ENCODE measurements around the gene SPATS2L. TPM values are rescaled to one million over a fixed set of nuclear protein-coding genes. Genes with fewer than 3 reads are reported as not detected.

The SPATS2L gene, protein sequence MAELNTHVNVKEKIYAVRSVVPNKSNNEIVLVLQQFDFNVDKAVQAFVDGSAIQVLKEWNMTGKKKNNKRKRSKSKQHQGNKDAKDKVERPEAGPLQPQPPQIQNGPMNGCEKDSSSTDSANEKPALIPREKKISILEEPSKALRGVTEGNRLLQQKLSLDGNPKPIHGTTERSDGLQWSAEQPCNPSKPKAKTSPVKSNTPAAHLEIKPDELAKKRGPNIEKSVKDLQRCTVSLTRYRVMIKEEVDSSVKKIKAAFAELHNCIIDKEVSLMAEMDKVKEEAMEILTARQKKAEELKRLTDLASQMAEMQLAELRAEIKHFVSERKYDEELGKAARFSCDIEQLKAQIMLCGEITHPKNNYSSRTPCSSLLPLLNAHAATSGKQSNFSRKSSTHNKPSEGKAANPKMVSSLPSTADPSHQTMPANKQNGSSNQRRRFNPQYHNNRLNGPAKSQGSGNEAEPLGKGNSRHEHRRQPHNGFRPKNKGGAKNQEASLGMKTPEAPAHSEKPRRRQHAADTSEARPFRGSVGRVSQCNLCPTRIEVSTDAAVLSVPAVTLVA
- total RNA-seq: 94.1 and 102 TPM in 2 replicates

DNA sequence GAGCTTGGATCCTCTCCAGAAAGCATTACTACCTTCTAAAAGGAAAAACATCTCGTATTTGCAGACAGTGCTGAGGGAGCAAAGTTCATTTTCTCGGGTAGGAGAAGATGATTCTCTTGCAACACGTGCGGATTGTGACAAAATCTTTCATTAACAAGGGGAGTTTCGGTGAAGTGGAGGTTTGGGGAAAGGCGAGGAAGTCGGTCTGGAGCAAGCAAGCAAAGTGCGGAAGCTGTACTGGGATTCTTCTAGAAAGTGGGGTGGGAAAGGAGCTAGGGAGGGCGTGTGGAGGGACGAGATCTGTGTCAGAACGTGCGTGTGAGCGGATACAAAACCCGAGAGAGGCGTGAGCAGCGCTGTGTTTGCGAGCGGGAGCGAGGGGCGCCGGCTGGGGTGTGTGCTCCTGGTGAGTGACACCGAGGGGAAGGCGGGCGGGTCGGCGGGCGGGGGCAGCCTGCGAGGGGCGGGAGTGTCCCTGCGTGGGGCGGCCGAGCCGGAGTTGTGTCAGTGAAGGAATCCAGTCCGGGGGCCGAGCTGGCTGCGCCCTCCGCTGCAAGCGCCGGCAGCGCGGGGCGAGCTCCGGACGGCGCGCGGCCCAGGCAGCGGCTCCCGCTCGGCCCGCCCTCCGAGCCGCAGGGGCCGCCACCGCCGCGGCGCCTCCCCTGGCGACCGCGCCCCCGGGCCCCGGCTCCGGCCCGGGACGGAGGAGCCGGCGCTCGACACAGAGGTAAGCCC lies at the start of gene SPATS2L:
TSS of gene SPATS2L (plus strand) at position 498 of the 735 bp plus-strand sequence. CDS start 82,552 bp downstream, outside the sequence.

DNA sequence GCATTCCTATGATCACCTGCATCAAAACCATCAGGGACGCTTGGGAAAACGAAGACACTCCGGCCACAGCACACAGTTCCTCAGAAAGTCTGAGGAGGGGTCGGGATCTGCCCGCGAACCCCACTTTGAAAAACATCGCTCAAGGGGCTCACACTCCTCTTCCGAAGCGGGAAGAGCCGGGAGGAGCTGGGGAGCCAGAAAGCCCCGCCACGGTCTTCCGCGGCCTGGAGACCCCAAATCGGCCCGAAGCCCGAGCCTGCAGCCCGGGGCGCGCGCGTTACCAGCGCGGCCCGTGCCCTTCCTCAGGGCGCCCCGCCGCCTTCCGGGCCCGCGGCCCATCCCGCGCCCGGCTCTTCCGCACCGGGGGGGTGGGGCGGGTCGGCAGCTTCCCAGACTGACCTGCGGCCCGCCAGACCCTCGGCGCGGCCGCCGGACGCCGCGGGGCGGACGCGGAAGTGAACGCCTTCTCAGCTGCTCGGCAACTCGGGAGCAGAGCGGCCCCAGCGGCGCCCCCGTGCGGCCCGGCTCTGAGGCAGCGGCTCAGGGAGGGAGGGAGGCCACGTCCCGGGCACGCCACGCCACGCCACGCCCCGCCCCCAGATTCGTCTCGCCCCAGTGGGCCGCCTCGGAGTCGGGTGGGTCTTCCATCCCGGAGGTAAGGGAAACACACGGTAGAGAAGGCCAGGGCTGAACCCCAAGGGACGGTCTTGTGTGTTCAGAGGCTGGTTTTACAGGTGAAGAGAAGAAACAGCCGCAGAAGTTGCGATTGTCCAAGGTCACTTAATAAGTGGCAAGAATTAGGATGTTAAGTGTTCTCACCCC lies 203.3 kb downstream of the SPATS2L start, which contains the start of gene KCTD18:
TSS of gene KCTD18 (minus strand) at position 457 of the 822 bp plus-strand sequence. CDS start 3,052 bp downstream, outside the sequence.

DNA sequence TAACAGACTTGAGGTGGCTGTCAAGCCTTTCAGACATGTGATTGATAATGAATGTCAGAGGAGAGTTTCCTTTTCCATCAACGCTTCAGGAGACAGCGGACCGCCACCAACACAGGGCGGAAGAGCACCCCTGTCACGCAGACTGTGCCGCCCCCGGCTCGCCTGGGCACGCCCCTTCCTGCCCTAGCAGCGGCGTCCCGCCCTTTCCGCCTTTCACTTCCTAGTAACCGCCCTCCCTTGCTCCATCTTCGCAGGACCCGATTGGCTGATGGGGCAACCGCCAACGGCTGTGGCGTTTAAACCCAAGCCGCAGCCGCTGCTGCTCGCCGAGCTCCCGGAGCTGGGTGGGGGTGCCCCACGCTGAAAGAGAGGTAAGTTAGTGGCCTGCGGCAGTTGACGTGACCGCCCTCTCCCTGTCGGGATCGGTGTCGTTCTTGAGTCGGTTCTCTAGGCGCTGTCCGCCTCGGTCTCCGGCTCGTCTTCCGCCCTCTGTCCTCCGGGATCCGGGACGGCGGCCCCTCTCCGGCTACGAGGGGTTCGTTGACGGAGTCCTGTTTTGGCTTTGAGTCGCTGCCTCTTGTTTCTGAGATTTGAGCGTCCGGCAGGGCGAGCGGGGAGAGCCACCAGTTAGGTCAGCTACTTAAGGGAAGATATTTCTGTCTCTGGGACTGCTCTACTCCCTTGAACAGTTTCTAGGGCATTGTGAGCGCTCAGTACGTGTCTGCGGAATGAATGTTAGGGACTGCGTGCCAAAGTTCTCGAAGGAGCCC lies 219.6 kb downstream of the SPATS2L start, which contains the start of gene SGO2:
TSS of gene SGO2 (plus strand) at position 326 of the 770 bp plus-strand sequence. CDS start 6,769 bp downstream, outside the sequence.

Other genes starting within 250 kb of the SPATS2L start
- gene KCTD18, start 203.4 kb downstream of the SPATS2L start, total RNA-seq: 33.7 and 34.2 TPM in 2 replicates
- 2.2 and 22.3 TPM in 2 replicates for gene SGO2, start 219.5 kb downstream of the SPATS2L start, total RNA-seq

Measured in smooth muscle cell of trachea (primary cell).